Measurements from ENCODE around the gene SPATA20. TPM values are rescaled to one million over a fixed set of nuclear protein-coding genes. Genes with fewer than 3 reads are reported as not detected.

Gene SPATA20
- total and polyA plus RNA-seq, 2 of the 8 experiments (the other 6 are each of a cell fraction or from before 2014, with no cell fraction given) = 16.2 to 17.5 TPM

DNA sequence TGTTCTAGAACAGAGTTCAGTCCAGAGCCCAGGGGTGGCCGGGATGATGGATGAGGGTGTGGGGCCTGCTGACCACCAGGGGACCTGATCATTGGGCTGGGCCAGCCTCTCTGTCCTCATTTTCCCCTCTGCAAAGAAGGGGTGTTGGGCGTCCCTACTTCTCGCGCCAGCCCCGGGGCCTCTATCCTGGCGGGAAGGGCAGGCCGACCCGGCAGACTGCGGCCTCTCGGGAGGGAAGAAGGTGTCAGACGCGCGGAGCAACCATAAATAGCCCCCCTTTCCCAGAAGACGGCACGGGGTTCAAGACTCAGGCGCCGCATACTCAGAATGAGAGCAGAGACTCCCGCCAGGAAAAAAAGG, 11.6 kb downstream of the SPATA20 start (continued):
- TF ChIP-seq, protein P1, sequence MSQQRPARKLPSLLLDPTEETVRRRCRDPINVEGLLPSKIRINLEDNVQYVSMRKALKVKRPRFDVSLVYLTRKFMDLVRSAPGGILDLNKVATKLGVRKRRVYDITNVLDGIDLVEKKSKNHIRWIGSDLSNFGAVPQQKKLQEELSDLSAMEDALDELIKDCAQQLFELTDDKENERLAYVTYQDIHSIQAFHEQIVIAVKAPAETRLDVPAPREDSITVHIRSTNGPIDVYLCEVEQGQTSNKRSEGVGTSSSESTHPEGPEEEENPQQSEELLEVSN (IDR thresholded peaks at IDR 0.05) = peak; percentile 49; the same call in 1 of the 2 replicates
- TF ChIP-seq TBP (IDR thresholded peaks at IDR 0.05; ENCODE audit: low read depth, low read length) (no peak), TEAD4 (IDR thresholded peaks at IDR 0.05; ENCODE audit: low read depth, low read length) (no peak), BCL11A (IDR thresholded peaks at IDR 0.05; ENCODE audit: low read depth in 2 of 2, low read length in 2 of 2) (no peak), SP4 (IDR thresholded peaks at IDR 0.05; ENCODE audit: low read length) (no peak), FOSL1 (IDR thresholded peaks at IDR 0.05; ENCODE audit: insufficient read depth, low read depth, low read length) (no peak)
